ENCODE results near the gene PINLYP. TPM values are rescaled to one million over a fixed set of nuclear protein-coding genes. Genes with fewer than 3 reads are reported as not detected.

Gene PINLYP
- total RNA-seq, 1 experiment from 2014 or later: 0.17 TPM

DNA sequence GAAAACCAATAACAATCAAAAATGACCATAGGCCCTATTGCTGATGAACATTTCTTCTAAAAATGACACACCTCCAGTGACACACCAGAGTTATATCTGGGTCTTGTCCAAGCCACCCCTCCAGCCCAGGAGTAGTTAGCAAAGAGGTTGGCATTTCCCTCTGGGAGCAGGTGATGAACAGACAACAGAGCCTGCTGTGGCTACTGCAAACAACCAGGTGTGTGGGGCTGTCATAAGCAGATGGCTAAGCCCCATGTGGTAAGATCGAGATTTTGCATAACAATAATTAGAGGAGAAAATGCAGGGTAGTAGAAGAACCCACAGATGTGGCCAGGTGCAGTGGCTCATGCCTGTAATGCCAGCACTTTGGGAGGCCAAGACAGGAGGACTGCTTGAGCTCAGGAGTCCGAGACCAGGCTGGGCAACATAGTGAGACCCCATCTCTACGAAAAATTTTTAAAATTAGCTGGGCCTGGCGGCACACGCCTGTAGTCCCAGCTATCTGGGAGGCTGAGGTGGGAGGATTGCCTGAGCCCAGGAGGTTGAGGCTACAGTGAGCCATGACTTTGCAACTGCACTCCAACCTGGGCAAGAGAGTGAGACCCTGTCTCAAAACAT, 5.3 kb upstream of the PINLYP start:
- H3K9me3 ChIP-seq (ENCODE audit: control insufficient read depth in 1 of 2, insufficient read depth in 1 of 2, low read depth in 1 of 2, low read length in 2 of 2): no peaks in the 10 kb centered on the region
- POLR2A ChIA-PET: no interaction called here
- no peak overlapping the region for H2AFZ ChIP-seq (ENCODE audit: low read depth, low read length, poor library complexity, severe bottlenecking)
- BruUV-seq (replicated peaks): no TSS peak
- no peaks in the 10 kb centered on the region for H4K20me1 ChIP-seq (ENCODE audit: insufficient read depth)
- DNase-seq (ENCODE audit: low read depth, low spot score) (no peak), ATAC-seq (no peak)
- peaks cover 10% of the 10 kb centered on the region; the same call in 1 of the 2 replicates for H3K79me2 ChIP-seq (ENCODE audit: insufficient read depth, low read length)
- no peak for TF ChIP-seq EZH2phosphoT487 (IDR thresholded peaks at IDR 0.05; ENCODE audit: borderline replicate concordance)
- H3K4me1 ChIP-seq (ENCODE audit: control insufficient read depth in 1 of 2, insufficient read depth in 2 of 2, low read length in 2 of 2): peaks cover 5% of the 10 kb centered on the region in 2 experiments; a peak in 2 of 4 replicates
- RAD21 ChIA-PET (ENCODE audit: low non-redundant PET in 1 of 2, low total read pairs in 2 of 2, uncharacterized antibody in 2 of 2, unreplicated experiment in 2 of 2): no interaction called here
- H3K9ac ChIP-seq (ENCODE audit: low read length): no peak overlapping the region
- no peaks in the 10 kb centered on the region for H3K36me3 ChIP-seq (ENCODE audit: control insufficient read depth in 1 of 2, insufficient read depth in 2 of 2, low read length in 2 of 2)
- H3K4me3 ChIP-seq (replicated peaks in 1 of 2; ENCODE audit: low read depth in 1 of 2, low read length in 2 of 2): no peak overlapping the region
- CTCF ChIA-PET: no interaction called here
- no peak overlapping the region for H3K4me2 ChIP-seq (ENCODE audit: low read length)
- no peaks in the 10 kb centered on the region for H3K9me2 ChIP-seq (ENCODE audit: insufficient read depth)
- H3K27me3 ChIP-seq (ENCODE audit: insufficient read depth, low read length): no peaks in the 10 kb centered on the region
- no peak overlapping the region for H3K27ac ChIP-seq (ENCODE audit: low read depth, low read length)
- intact Hi-C loops (cut with micrococcal nuclease): no loop called here

DNA sequence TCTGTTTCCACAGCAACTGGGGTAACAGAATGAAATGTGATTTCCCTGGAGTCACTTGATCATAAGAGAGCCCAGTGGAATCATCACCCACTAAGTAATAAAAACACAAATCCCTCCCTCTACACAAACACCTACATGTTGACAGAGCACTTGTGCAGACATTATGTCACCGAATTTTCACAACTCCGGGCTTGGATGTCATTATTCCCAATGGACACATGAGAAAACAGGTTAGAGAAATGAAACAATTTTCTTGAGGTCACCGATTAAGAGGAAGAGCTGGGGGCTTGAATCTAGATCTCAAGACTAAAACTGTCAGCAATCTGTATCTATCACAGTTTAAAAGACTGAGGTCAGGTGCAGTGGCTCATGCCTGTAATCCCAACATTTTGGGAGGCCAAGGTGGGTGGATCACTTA, 3.4 kb upstream of the PINLYP start:
- Histone ChIP-seq H3K27me3 (ENCODE audit: insufficient read depth, low read length) (no peaks in the 10 kb centered on the region), H3K9me2 (ENCODE audit: insufficient read depth) (no peaks in the 10 kb centered on the region), H4K20me1 (ENCODE audit: insufficient read depth) (no peaks in the 10 kb centered on the region), H3K27ac (ENCODE audit: low read depth, low read length) (no peak overlapping the region), H3K4me2 (ENCODE audit: low read length) (no peak overlapping the region), H3K9ac (ENCODE audit: low read length) (no peak overlapping the region), H3K36me3 (ENCODE audit: control insufficient read depth in 1 of 2, insufficient read depth in 2 of 2, low read length in 2 of 2) (no peaks in the 10 kb centered on the region), H3K9me3 (ENCODE audit: control insufficient read depth in 1 of 2, insufficient read depth in 1 of 2, low read depth in 1 of 2, low read length in 2 of 2) (no peaks in the 10 kb centered on the region), H2AFZ (ENCODE audit: low read depth, low read length, poor library complexity, severe bottlenecking) (no peak overlapping the region), H3K79me2 (ENCODE audit: insufficient read depth, low read length) (peaks cover 10% of the 10 kb centered on the region; the same call in 1 of the 2 replicates), H3K4me1 (ENCODE audit: control insufficient read depth in 1 of 2, insufficient read depth in 2 of 2, low read length in 2 of 2) (peaks cover 11 to 14% of the 10 kb centered on the region in 2 experiments), H3K4me3 (replicated peaks in 1 of 2; ENCODE audit: low read depth in 1 of 2, low read length in 2 of 2) (no peak overlapping the region)
- POLR2A ChIA-PET: no interaction called here
- CTCF ChIA-PET: no interaction called here
- no peak for DNase-seq (ENCODE audit: low read depth, low spot score)
- no peak for ATAC-seq
- RAD21 ChIA-PET (ENCODE audit: low non-redundant PET in 1 of 2, low total read pairs in 2 of 2, uncharacterized antibody in 2 of 2, unreplicated experiment in 2 of 2): no interaction called here
- BruUV-seq (replicated peaks): no TSS peak
- intact Hi-C loops (cut with micrococcal nuclease): no loop called here
- TF ChIP-seq POLR2AphosphoS5 (IDR thresholded peaks at IDR 0.05; ENCODE audit: low read depth, low read length) (no peak), ZNF274 (IDR thresholded peaks at IDR 0.05; ENCODE audit: low read depth, low read length) (no peak), POLR2A (IDR thresholded peaks at IDR 0.05; ENCODE audit: borderline replicate concordance, extremely low read depth, insufficient read depth, insufficient read length) (no peak), JUND (IDR thresholded peaks at IDR 0.05) (no peak), EZH2 (IDR thresholded peaks at IDR 0.05) (no peak), SIN3A (IDR thresholded peaks at IDR 0.05; ENCODE audit: low read depth) (no peak), CEBPB (IDR thresholded peaks at IDR 0.05; ENCODE audit: low read depth) (no peak), ELF1 (IDR thresholded peaks at IDR 0.05; ENCODE audit: borderline replicate concordance, low read depth) (no peak), FOSL1 (IDR thresholded peaks at IDR 0.05; ENCODE audit: low read depth) (no peak), SRF (IDR thresholded peaks at IDR 0.05; ENCODE audit: low read depth) (no peak), TCF7L2 (IDR thresholded peaks at IDR 0.05; ENCODE audit: borderline replicate concordance, extremely low read depth, insufficient read depth, insufficient read length) (no peak), EGR1 (IDR thresholded peaks at IDR 0.05; ENCODE audit: low read depth) (no peak), ZFX (IDR thresholded peaks at IDR 0.05) (no peak)
- TF ChIP-seq, protein P1, sequence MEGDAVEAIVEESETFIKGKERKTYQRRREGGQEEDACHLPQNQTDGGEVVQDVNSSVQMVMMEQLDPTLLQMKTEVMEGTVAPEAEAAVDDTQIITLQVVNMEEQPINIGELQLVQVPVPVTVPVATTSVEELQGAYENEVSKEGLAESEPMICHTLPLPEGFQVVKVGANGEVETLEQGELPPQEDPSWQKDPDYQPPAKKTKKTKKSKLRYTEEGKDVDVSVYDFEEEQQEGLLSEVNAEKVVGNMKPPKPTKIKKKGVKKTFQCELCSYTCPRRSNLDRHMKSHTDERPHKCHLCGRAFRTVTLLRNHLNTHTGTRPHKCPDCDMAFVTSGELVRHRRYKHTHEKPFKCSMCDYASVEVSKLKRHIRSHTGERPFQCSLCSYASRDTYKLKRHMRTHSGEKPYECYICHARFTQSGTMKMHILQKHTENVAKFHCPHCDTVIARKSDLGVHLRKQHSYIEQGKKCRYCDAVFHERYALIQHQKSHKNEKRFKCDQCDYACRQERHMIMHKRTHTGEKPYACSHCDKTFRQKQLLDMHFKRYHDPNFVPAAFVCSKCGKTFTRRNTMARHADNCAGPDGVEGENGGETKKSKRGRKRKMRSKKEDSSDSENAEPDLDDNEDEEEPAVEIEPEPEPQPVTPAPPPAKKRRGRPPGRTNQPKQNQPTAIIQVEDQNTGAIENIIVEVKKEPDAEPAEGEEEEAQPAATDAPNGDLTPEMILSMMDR (IDR thresholded peaks at IDR 0.05 in 2 of 3, conservative IDR thresholded peaks at IDR 0.05 in 1 of 3; ENCODE audit: borderline replicate concordance in 1 of 3, insufficient read depth in 1 of 3, low read depth in 2 of 3, low read length in 2 of 3): no peak
- TF ChIP-seq, protein P2, sequence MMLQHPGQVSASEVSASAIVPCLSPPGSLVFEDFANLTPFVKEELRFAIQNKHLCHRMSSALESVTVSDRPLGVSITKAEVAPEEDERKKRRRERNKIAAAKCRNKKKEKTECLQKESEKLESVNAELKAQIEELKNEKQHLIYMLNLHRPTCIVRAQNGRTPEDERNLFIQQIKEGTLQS (IDR thresholded peaks at IDR 0.05): no peak
- TF ChIP-seq, protein P3, sequence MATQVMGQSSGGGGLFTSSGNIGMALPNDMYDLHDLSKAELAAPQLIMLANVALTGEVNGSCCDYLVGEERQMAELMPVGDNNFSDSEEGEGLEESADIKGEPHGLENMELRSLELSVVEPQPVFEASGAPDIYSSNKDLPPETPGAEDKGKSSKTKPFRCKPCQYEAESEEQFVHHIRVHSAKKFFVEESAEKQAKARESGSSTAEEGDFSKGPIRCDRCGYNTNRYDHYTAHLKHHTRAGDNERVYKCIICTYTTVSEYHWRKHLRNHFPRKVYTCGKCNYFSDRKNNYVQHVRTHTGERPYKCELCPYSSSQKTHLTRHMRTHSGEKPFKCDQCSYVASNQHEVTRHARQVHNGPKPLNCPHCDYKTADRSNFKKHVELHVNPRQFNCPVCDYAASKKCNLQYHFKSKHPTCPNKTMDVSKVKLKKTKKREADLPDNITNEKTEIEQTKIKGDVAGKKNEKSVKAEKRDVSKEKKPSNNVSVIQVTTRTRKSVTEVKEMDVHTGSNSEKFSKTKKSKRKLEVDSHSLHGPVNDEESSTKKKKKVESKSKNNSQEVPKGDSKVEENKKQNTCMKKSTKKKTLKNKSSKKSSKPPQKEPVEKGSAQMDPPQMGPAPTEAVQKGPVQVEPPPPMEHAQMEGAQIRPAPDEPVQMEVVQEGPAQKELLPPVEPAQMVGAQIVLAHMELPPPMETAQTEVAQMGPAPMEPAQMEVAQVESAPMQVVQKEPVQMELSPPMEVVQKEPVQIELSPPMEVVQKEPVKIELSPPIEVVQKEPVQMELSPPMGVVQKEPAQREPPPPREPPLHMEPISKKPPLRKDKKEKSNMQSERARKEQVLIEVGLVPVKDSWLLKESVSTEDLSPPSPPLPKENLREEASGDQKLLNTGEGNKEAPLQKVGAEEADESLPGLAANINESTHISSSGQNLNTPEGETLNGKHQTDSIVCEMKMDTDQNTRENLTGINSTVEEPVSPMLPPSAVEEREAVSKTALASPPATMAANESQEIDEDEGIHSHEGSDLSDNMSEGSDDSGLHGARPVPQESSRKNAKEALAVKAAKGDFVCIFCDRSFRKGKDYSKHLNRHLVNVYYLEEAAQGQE (IDR thresholded peaks at IDR 0.05; ENCODE audit: low read depth): no peak

All from HCT116 (cell line).